ENCODE measurements around the gene LUC7L. TPM values are rescaled to one million over a fixed set of nuclear protein-coding genes. Genes with fewer than 3 reads are reported as not detected.
"Not testable (repeated sequence)": the region's sequence is repeated elsewhere in the genome, so short reads cannot be mapped to it uniquely, and the experiment has no call there.

Gene LUC7L
- total RNA-seq, 2 experiments from 2014 or later = 63.8 to 70.0 TPM

GRCh38 chr16:175011-175949 is 54.0 kb downstream of the LUC7L start:
- POLR2A ChIA-PET = no interaction called here
- CTCF ChIA-PET = interaction anchor here (1.0 kb wide), 1 partner anchor 110 kb away, joined by 5 read pairs; no protein-coding TSS in a partner anchor

- CTCF ChIA-PET, POLR2A ChIA-PET: not testable (repeated sequence)
Observed at GRCh38 chr16:173928-174769, 55.1 kb downstream of the LUC7L start.

- CTCF ChIA-PET = not testable (repeated sequence)
Observed at GRCh38 chr16:173211-173854, 55.9 kb downstream of the LUC7L start.

GRCh38 chr16:172374-172941 is 56.8 kb downstream of the LUC7L start, which contains the start of gene HBA2:
TSS of gene HBA2 (plus strand) at chr16:172876. CDS start at chr16:172913, 37 bp downstream.
- CTCF ChIA-PET, POLR2A ChIA-PET: not testable (repeated sequence)

More at GRCh38 chr16:173211-173854, 55.9 kb downstream of the LUC7L start:
- POLR2A ChIA-PET = not testable (repeated sequence)

- POLR2A ChIA-PET = no interaction called here
- CTCF ChIA-PET = interaction anchor here (0.7 kb wide), 1 partner anchor 9 kb away, joined by 4 read pairs; no protein-coding TSS in a partner anchor
Observed at GRCh38 chr16:170788-171187, 58.5 kb downstream of the LUC7L start.

GRCh38 chr16:170088-170507 is 59.2 kb downstream of the LUC7L start:
- ChIA-PET CTCF (interaction anchor here (0.6 to 0.7 kb wide), 2 partner anchors 9 to 14 kb away, joined by 3 to 4 read pairs; no protein-coding TSS in a partner anchor), POLR2A (interaction anchor here (0.5 kb wide), 1 partner anchor 14 kb away, joined by 7 read pairs; no protein-coding TSS in a partner anchor)

- POLR2A ChIA-PET = no interaction called here
- CTCF ChIA-PET = no interaction called here
Observed at GRCh38 chr16:169014-169413, 60.2 kb downstream of the LUC7L start.

- POLR2A ChIA-PET = no interaction called here
Observed at GRCh38 chr16:168424-168823, 60.8 kb downstream of the LUC7L start.

GRCh38 chr16:167122-167690 is 62.0 kb downstream of the LUC7L start:
- CTCF ChIA-PET = interaction anchor here (0.7 to 2.0 kb wide), 3 partner anchors 13 to 195 kb away, joined by 3 to 6 read pairs (median 4); partner anchors contain the start of gene HBQ1
- POLR2A ChIA-PET = interaction anchor here (0.5 kb wide), 1 partner anchor 63 kb away, joined by 3 read pairs; no protein-coding TSS in a partner anchor

More at GRCh38 chr16:168424-168823, 60.8 kb downstream of the LUC7L start:
- CTCF ChIA-PET = interaction anchor here (1.5 to 2.0 kb wide), 2 partner anchors 12 to 194 kb away, joined by 4 to 6 read pairs; partner anchors contain the start of gene HBQ1

- ChIA-PET CTCF (interaction anchor here (0.6 to 2.0 kb wide), 3 partner anchors 14 to 57 kb away, joined by 3 to 6 read pairs (median 3); partner anchors contain the start of gene HBQ1), POLR2A (no interaction called here)
Observed at GRCh38 chr16:166375-167121, 62.7 kb downstream of the LUC7L start.

GRCh38 chr16:165539-166374 is 63.5 kb downstream of the LUC7L start, which contains the start of gene HBM:
TSS of gene HBM (plus strand) at chr16:165978. CDS start at chr16:165998, 20 bp downstream.
- CTCF ChIA-PET = interaction anchor here (0.6 to 0.7 kb wide), 2 partner anchors 58 to 59 kb away, joined by 3 read pairs; no protein-coding TSS in a partner anchor
- POLR2A ChIA-PET = interaction anchor here (0.6 kb wide), 1 partner anchor 14 kb away, joined by 3 read pairs; no protein-coding TSS in a partner anchor

GRCh38 chr16:164827-165538 is 64.3 kb downstream of the LUC7L start:
- CTCF ChIA-PET = interaction anchor here (0.7 kb wide), 1 partner anchor 58 kb away, joined by 3 read pairs; no protein-coding TSS in a partner anchor

GRCh38 chr16:164134-164823 is 65.0 kb downstream of the LUC7L start:
- CTCF ChIA-PET, POLR2A ChIA-PET: not testable (repeated sequence)

More at GRCh38 chr16:164827-165538, 64.3 kb downstream of the LUC7L start:
- POLR2A ChIA-PET = no interaction called here

GRCh38 chr16:163696-164095 is 65.6 kb downstream of the LUC7L start:
- CTCF ChIA-PET, POLR2A ChIA-PET: not testable (repeated sequence)

GRCh38 chr16:163139-163538 is 66.1 kb downstream of the LUC7L start:
- POLR2A ChIA-PET, CTCF ChIA-PET: not testable (repeated sequence)
